Neural progenitor cell (in vitro differentiated cells): ENCODE measurements around the gene FHOD1.

Experiments used
- CTCF ChIP-seq: fragments of 200-600 bp; sonication (generic); IDR thresholded peaks from 2 replicates; pipeline ENCODE4 v1.5.1; 2017; ENCODE audit warnings: antibody characterized with exemption, mild to moderate bottlenecking
- EZH2 ChIP-seq: fragments of 200-600 bp; sonication (generic); IDR thresholded peaks from 2 replicates; pipeline ENCODE4 v1.6.1; 2017; ENCODE audit warnings: antibody characterized with exemption, mild to moderate bottlenecking, moderate library complexity

- TF ChIP-seq EZH2, result no peak
- TF ChIP-seq CTCF, result no peak
Measured at GRCh38 chr16:67264866-67265265, 17.6 kb upstream of the FHOD1 start.
